H9 (cell line): ENCODE measurements around the gene MINDY2. TPM values are rescaled to one million over a fixed set of nuclear protein-coding genes. Genes with fewer than 3 reads are reported as not detected.

Experiments
- DNase-seq: peaks from one replicate; pipeline ENCODE4 v3.0.0-alpha.2; 2017
- H2AFZ ChIP-seq: one replicate; pipeline ENCODE4 v1.6.1; 2013; ENCODE audit warnings: mild to moderate bottlenecking, low read length, control low read depth, moderate library complexity
- H2AK5ac ChIP-seq: 2 replicates; pipeline ENCODE4 v1.6.1; 2013; ENCODE audit warnings: low read length, control low read depth, mixed read lengths; ENCODE audit not compliant: insufficient read length
- H2BK120ac ChIP-seq: one replicate; pipeline ENCODE4 v1.6.1; 2013; ENCODE audit warnings: low read depth, mild to moderate bottlenecking, low read length, control low read depth, inconsistent platforms; ENCODE audit not compliant: poor library complexity, severe bottlenecking
- H2BK12ac ChIP-seq: 2 replicates; pipeline ENCODE4 v1.6.1; 2013; ENCODE audit warnings: low read length, control low read depth, mixed read lengths, low read depth; ENCODE audit not compliant: insufficient read length
- H2BK15ac ChIP-seq: 2 replicates; pipeline ENCODE4 v1.6.1; 2013; ENCODE audit warnings: low read depth, low read length, control low read depth
- H2BK20ac ChIP-seq: one replicate; pipeline ENCODE4 v1.6.1; 2013; ENCODE audit warnings: low read depth, mild to moderate bottlenecking, low read length, control low read depth, inconsistent platforms; ENCODE audit not compliant: poor library complexity, severe bottlenecking
- H2BK5ac ChIP-seq: 2 replicates; pipeline ENCODE4 v1.6.1; 2013; ENCODE audit warnings: low read length, control low read depth, mixed read lengths; ENCODE audit not compliant: insufficient read length
- H3K14ac ChIP-seq: 2 replicates; pipeline ENCODE4 v1.6.1; 2013; ENCODE audit warnings: low read length, control low read depth; ENCODE audit not compliant: insufficient read depth
- H3K18ac ChIP-seq: 2 replicates; pipeline ENCODE4 v1.6.1; 2013; ENCODE audit warnings: low read depth, mild to moderate bottlenecking, mixed read lengths, low read length, control low read depth; ENCODE audit not compliant: insufficient read length
- H3K23ac ChIP-seq: 2 replicates; pipeline ENCODE4 v1.6.1; 2013; ENCODE audit warnings: low read length, control low read depth, mixed read lengths, low read depth; ENCODE audit not compliant: insufficient read length
- H3K23me2 ChIP-seq: 2 replicates; pipeline ENCODE4 v1.6.1; 2013; ENCODE audit warnings: low read depth, mild to moderate bottlenecking, mixed read lengths, low read length, control low read depth; ENCODE audit not compliant: insufficient read length, poor library complexity, severe bottlenecking
- H3K27ac ChIP-seq: 2 replicates; pipeline ENCODE4 v1.5.1; 2013; ENCODE audit warnings: low read length, control low read depth, mixed read lengths, low read depth; ENCODE audit not compliant: insufficient read length
- H3K27me3 ChIP-seq: 2 replicates; pipeline ENCODE4 v1.6.1; 2013; ENCODE audit warnings: low read length, control low read depth, inconsistent platforms; ENCODE audit not compliant: insufficient read depth
- H3K4ac ChIP-seq: 2 replicates; pipeline ENCODE4 v1.6.1; 2013; ENCODE audit warnings: low read depth, mild to moderate bottlenecking, control low read depth, inconsistent platforms, low read length, moderate library complexity
- H3K4me1 ChIP-seq: 2 replicates; pipeline ENCODE4 v1.6.1; 2013; ENCODE audit warnings: low read length, control low read depth, inconsistent platforms; ENCODE audit not compliant: insufficient read depth
- H3K4me2 ChIP-seq: 2 replicates; pipeline ENCODE4 v1.6.1; 2013; ENCODE audit warnings: low read length, control low read depth, mixed read lengths; ENCODE audit not compliant: insufficient read length, insufficient read depth
- H3K56ac ChIP-seq: 2 replicates; pipeline ENCODE4 v1.6.1; 2013; ENCODE audit warnings: low read depth, mild to moderate bottlenecking, mixed read lengths, low read length, control low read depth; ENCODE audit not compliant: insufficient read length
- H3K79me1 ChIP-seq: 2 replicates; pipeline ENCODE4 v1.6.1; 2013; ENCODE audit warnings: low read depth, mild to moderate bottlenecking, moderate library complexity, low read length, control low read depth, inconsistent platforms; ENCODE audit not compliant: insufficient read depth, poor library complexity, severe bottlenecking
- H3K79me2 ChIP-seq: 2 replicates; pipeline ENCODE4 v1.6.1; 2013; ENCODE audit warnings: low read length, control low read depth, inconsistent platforms; ENCODE audit not compliant: insufficient read depth
- H3K9ac ChIP-seq: 2 replicates; pipeline ENCODE4 v1.6.1; 2013; ENCODE audit warnings: low read length, control low read depth, mixed read lengths; ENCODE audit not compliant: insufficient read length; ENCODE audit errors: extremely low read depth
- H3K9me3 ChIP-seq: one replicate; pipeline ENCODE4 v1.6.1; 2013; ENCODE audit warnings: low read depth, low read length, inconsistent platforms; ENCODE audit not compliant: control insufficient read depth
- H3T11ph ChIP-seq: one replicate; pipeline ENCODE4 v1.6.1; 2013; ENCODE audit warnings: mild to moderate bottlenecking, low read length, control low read depth, inconsistent platforms
- H4K20me1 ChIP-seq: one replicate; pipeline ENCODE4 v1.6.1; 2013; ENCODE audit not compliant: control insufficient read depth, insufficient read length, insufficient read depth
- H4K5ac ChIP-seq: 2 replicates; pipeline ENCODE4 v1.6.1; 2013; ENCODE audit warnings: low read depth, mild to moderate bottlenecking, mixed read lengths, low read length, control low read depth; ENCODE audit not compliant: insufficient read length
- H4K8ac ChIP-seq: replicated peaks from 2 replicates; pipeline ENCODE4 v1.6.1; 2013; ENCODE audit warnings: low read length, control low read depth, mixed read lengths, low read depth; ENCODE audit not compliant: insufficient read length
- H4K91ac ChIP-seq: 2 replicates; pipeline ENCODE4 v1.6.1; 2013; ENCODE audit warnings: low read depth, mild to moderate bottlenecking, moderate library complexity, mixed read lengths, low read length, control low read depth; ENCODE audit not compliant: insufficient read length
- H3K27ac Mint-ChIP-seq, 3 experiments: 2 replicates in 2 of 3; 3 replicates in 1 of 3; pipeline ENCODE4 v1.8.0; 2020 to 2021; ENCODE audit warnings: mixed read lengths in 3 of 3, mild to moderate bottlenecking in 1 of 3, moderate library complexity in 1 of 3
- H3K27me3 Mint-ChIP-seq: 2 replicates; pipeline ENCODE4 v1.8.0; 2021; ENCODE audit warnings: low read depth, mild to moderate bottlenecking, moderate library complexity, mixed read lengths
- H3K36me3 Mint-ChIP-seq, 3 experiments: 2 replicates in 2 of 3; 3 replicates in 1 of 3; pipeline ENCODE4 v1.8.0; 2020 to 2021; ENCODE audit warnings: low read depth in 3 of 3, mixed read lengths in 3 of 3; ENCODE audit not compliant: insufficient read depth in 1 of 3
- H3K4me1 Mint-ChIP-seq, 2 experiments: 2 replicates each; pipeline ENCODE4 v1.8.0; 2020; ENCODE audit warnings: mixed read lengths in 2 of 2
- H3K4me3 Mint-ChIP-seq, 2 experiments: 2 replicates in 1 of 2; 3 replicates in 1 of 2; pipeline ENCODE4 v1.8.0; 2020 to 2021; ENCODE audit warnings: mild to moderate bottlenecking in 2 of 2, mixed read lengths in 2 of 2, moderate library complexity in 1 of 2
- H3K9me3 Mint-ChIP-seq, 2 experiments: 2 replicates in 1 of 2; 3 replicates in 1 of 2; pipeline ENCODE4 v1.8.0; 2020; ENCODE audit warnings: mild to moderate bottlenecking in 2 of 2, mixed read lengths in 2 of 2, moderate library complexity in 1 of 2
- WGBS: extraction: QIAGEN DNeasy Blood & Tissue Kit; methylation state at CpG from one replicate; pipeline ENCODE4 v1.1.7; 2013; ENCODE audit warnings: missing lambda C conversion rate, low lambda C conversion rate, mixed read lengths; ENCODE audit not compliant: insufficient read length; ENCODE audit errors: extremely low coverage; 5-methylcytosine and 5-hydroxymethylcytosine counted together
- total RNA-seq: library from RNA; stranded (reverse); gene quantifications from 2 replicates; pipeline ENCODE4 v1.2.1, GENCODE V29; 2021
- TF ChIP-seq, protein P1 (sequence below): fragments of 200-600 bp; sonication (generic); conservative IDR thresholded peaks from 3 replicates; pipeline ENCODE4 v1.8.0; 2021; ENCODE audit warnings: antibody characterized with exemption, mild to moderate bottlenecking

Gene MINDY2
- total RNA-seq, 1 experiment from 2014 or later: 32.3 TPM

DNA sequence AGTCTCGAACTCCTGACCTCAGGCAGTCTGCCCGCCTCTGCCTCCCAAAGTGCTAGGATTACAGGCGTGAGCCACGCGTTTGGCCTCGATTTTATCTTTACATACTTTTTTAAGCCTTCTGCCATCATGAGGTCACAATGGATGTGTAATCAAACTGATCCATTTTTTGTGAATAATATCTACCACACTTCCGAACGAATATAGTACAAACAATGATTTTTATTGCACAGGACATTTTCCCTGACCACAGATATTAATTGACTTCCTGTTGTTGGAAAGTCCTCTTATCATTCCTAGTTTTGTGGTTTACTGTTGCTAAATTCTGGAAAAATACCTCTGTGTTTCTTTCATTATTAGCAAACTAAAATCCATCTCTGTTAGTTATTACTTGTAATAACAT is 68.9 kb downstream of the MINDY2 start:
- Histone ChIP-seq H3K9me3 (no peaks in the 10 kb centered on the region), H4K5ac (no peak overlapping the region), H3K4me1 (no peaks in the 10 kb centered on the region), H4K8ac (no peak overlapping the region), H3K14ac (no peak overlapping the region), H2BK12ac (no peak overlapping the region), H3K4me2 (no peak overlapping the region), H2BK15ac (no peak overlapping the region), H3K18ac (no peak overlapping the region), H3T11ph (no peak overlapping the region), H2AK5ac (no peak overlapping the region), H3K79me2 (no peaks in the 10 kb centered on the region), H3K9ac (no peak overlapping the region), H4K20me1 (no peaks in the 10 kb centered on the region), H4K91ac (no peak overlapping the region), H2BK120ac (no peak overlapping the region), H3K23ac (no peak overlapping the region), H2AFZ (no peak overlapping the region), H3K23me2 (no peaks in the 10 kb centered on the region), H3K27ac (no peak overlapping the region), H3K4ac (no peak overlapping the region), H2BK20ac (no peak overlapping the region), H3K79me1 (no peaks in the 10 kb centered on the region), H3K27me3 (no peaks in the 10 kb centered on the region), H2BK5ac (no peak overlapping the region), H3K56ac (no peak overlapping the region)
- no peaks in the 10 kb centered on the region for H3K27me3 Mint-ChIP-seq
- H3K4me3 Mint-ChIP-seq: no peak overlapping the region
- no peaks in the 10 kb centered on the region for H3K9me3 Mint-ChIP-seq
- H3K27ac Mint-ChIP-seq: no peak overlapping the region
- peaks cover 4 to 10% of the 10 kb centered on the region in 2 experiments for H3K4me1 Mint-ChIP-seq
- DNase-seq: no peak
- TF ChIP-seq, protein P1, sequence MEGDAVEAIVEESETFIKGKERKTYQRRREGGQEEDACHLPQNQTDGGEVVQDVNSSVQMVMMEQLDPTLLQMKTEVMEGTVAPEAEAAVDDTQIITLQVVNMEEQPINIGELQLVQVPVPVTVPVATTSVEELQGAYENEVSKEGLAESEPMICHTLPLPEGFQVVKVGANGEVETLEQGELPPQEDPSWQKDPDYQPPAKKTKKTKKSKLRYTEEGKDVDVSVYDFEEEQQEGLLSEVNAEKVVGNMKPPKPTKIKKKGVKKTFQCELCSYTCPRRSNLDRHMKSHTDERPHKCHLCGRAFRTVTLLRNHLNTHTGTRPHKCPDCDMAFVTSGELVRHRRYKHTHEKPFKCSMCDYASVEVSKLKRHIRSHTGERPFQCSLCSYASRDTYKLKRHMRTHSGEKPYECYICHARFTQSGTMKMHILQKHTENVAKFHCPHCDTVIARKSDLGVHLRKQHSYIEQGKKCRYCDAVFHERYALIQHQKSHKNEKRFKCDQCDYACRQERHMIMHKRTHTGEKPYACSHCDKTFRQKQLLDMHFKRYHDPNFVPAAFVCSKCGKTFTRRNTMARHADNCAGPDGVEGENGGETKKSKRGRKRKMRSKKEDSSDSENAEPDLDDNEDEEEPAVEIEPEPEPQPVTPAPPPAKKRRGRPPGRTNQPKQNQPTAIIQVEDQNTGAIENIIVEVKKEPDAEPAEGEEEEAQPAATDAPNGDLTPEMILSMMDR: no peak
- no CpG with 5 or more reads among the region's 8 CpGs for WGBS
- peaks cover 0 to 3% (median under 1%) of the 10 kb centered on the region in 3 experiments; a peak in 3 of 7 replicates for H3K36me3 Mint-ChIP-seq
